ENCODE measurements around the gene SRRM5. TPM values are rescaled to one million over a fixed set of nuclear protein-coding genes. Genes with fewer than 3 reads are reported as not detected.

SRRM5 gene
- total RNA-seq, 3 donors from 2014 or later, result 0.25 to 0.87 (median 0.30) TPM

GRCh38 chr19:43619262-43620060, 7.6 kb downstream of the SRRM5 start, which contains the start of gene ZNF428:
ZNF428 (minus strand) TSS chr19:43619629; CDS start chr19:43614304, 5,325 bp downstream.
- no peaks in the 10 kb centered on the region for H3K27me3 Mint-ChIP-seq (ENCODE audit: low read depth)
- DNase-seq (peak; percentile 79), ATAC-seq (peak; percentile 92)
- no peaks in the 10 kb centered on the region for H3K9me3 Mint-ChIP-seq
- peak within 1 kb of the TSS; percentile 97 for H3K4me3 Mint-ChIP-seq
- peaks cover 21% of the 10 kb centered on the region for H3K4me1 Mint-ChIP-seq (ENCODE audit: low read depth)
- no peaks in the 10 kb centered on the region for H3K36me3 Mint-ChIP-seq (ENCODE audit: insufficient read depth)

- ATAC-seq (peak in 1 of 2 donors; percentile 3), DNase-seq (peak; percentile 84)
- no peaks in the 10 kb centered on the region for H3K27me3 Mint-ChIP-seq (ENCODE audit: low read depth)
- H3K9me3 Mint-ChIP-seq, result no peaks in the 10 kb centered on the region
- peaks cover 28% of the 10 kb centered on the region for H3K4me1 Mint-ChIP-seq (ENCODE audit: low read depth)
- no peaks in the 10 kb centered on the region for H3K36me3 Mint-ChIP-seq (ENCODE audit: insufficient read depth)
- peak overlapping the region; percentile 97 for H3K4me3 Mint-ChIP-seq
Measured at GRCh38 chr19:43620061-43621001, 8.4 kb downstream of the SRRM5 start.

- no peak for ATAC-seq
Measured at GRCh38 chr19:43622070-43622469, 10.2 kb downstream of the SRRM5 start.

GRCh38 chr19:43622956-43623355, 11.1 kb downstream of the SRRM5 start:
- ATAC-seq, result no peak
- H3K36me3 Mint-ChIP-seq (ENCODE audit: insufficient read depth), result no peaks in the 10 kb centered on the region

More at GRCh38 chr19:43622070-43622469, 10.2 kb downstream of the SRRM5 start:
- Mint-ChIP-seq H3K36me3 (ENCODE audit: insufficient read depth) (no peaks in the 10 kb centered on the region), H3K9me3 (no peaks in the 10 kb centered on the region), H3K4me3 (no peak overlapping the region), H3K4me1 (ENCODE audit: low read depth) (peaks cover 28% of the 10 kb centered on the region), H3K27me3 (ENCODE audit: low read depth) (no peaks in the 10 kb centered on the region)
- no peak for DNase-seq

GRCh38 chr19:43623889-43624670, 12.2 kb downstream of the SRRM5 start:
- no peak for DNase-seq
- Mint-ChIP-seq H3K36me3 (ENCODE audit: insufficient read depth) (no peaks in the 10 kb centered on the region), H3K27me3 (ENCODE audit: low read depth) (no peaks in the 10 kb centered on the region), H3K4me3 (no peak overlapping the region), H3K9me3 (no peaks in the 10 kb centered on the region), H3K4me1 (ENCODE audit: low read depth) (peaks cover 25% of the 10 kb centered on the region)
- no peak for ATAC-seq

More at GRCh38 chr19:43622956-43623355, 11.1 kb downstream of the SRRM5 start:
- Mint-ChIP-seq H3K27me3 (ENCODE audit: low read depth) (no peaks in the 10 kb centered on the region), H3K9me3 (no peaks in the 10 kb centered on the region), H3K4me3 (no peak overlapping the region), H3K4me1 (ENCODE audit: low read depth) (peaks cover 28% of the 10 kb centered on the region)
- DNase-seq, result no peak

GRCh38 chr19:43624933-43625332, 13.0 kb downstream of the SRRM5 start:
- no peak overlapping the region for H3K4me3 Mint-ChIP-seq
- peaks cover 24% of the 10 kb centered on the region for H3K4me1 Mint-ChIP-seq (ENCODE audit: low read depth)
- ATAC-seq (peak; percentile 80 to 86), DNase-seq (peak; percentile 83)
- H3K27me3 Mint-ChIP-seq (ENCODE audit: low read depth), result no peaks in the 10 kb centered on the region
- no peaks in the 10 kb centered on the region for H3K36me3 Mint-ChIP-seq (ENCODE audit: insufficient read depth)
- no peaks in the 10 kb centered on the region for H3K9me3 Mint-ChIP-seq

- Mint-ChIP-seq H3K9me3 (no peaks in the 10 kb centered on the region), H3K4me3 (no peak overlapping the region), H3K36me3 (ENCODE audit: insufficient read depth) (no peaks in the 10 kb centered on the region), H3K4me1 (ENCODE audit: low read depth) (peaks cover 14% of the 10 kb centered on the region), H3K27me3 (ENCODE audit: low read depth) (no peaks in the 10 kb centered on the region)
- ATAC-seq (no peak), DNase-seq (no peak)
Measured at GRCh38 chr19:43625918-43626579, 14.2 kb downstream of the SRRM5 start.

- Mint-ChIP-seq H3K36me3 (ENCODE audit: insufficient read depth) (no peaks in the 10 kb centered on the region), H3K4me3 (no peak overlapping the region), H3K4me1 (ENCODE audit: low read depth) (peaks cover 12% of the 10 kb centered on the region), H3K27me3 (ENCODE audit: low read depth) (no peaks in the 10 kb centered on the region), H3K9me3 (no peaks in the 10 kb centered on the region)
- DNase-seq, result no peak
- no peak for ATAC-seq
Measured at GRCh38 chr19:43626838-43627237, 14.9 kb downstream of the SRRM5 start.

GRCh38 chr19:43628646-43629326, 16.9 kb downstream of the SRRM5 start:
- Mint-ChIP-seq H3K27me3 (ENCODE audit: low read depth) (peaks cover 3% of the 10 kb centered on the region), H3K4me1 (ENCODE audit: low read depth) (peaks cover 12% of the 10 kb centered on the region), H3K9me3 (no peaks in the 10 kb centered on the region), H3K36me3 (ENCODE audit: insufficient read depth) (no peaks in the 10 kb centered on the region), H3K4me3 (no peak overlapping the region)
- DNase-seq (no peak), ATAC-seq (no peak)

GRCh38 chr19:43631491-43631890, 19.6 kb downstream of the SRRM5 start:
- ATAC-seq (no peak), DNase-seq (no peak)
- Mint-ChIP-seq H3K9me3 (no peaks in the 10 kb centered on the region), H3K4me3 (no peak overlapping the region), H3K4me1 (ENCODE audit: low read depth) (no peaks in the 10 kb centered on the region), H3K27me3 (ENCODE audit: low read depth) (peaks cover 9% of the 10 kb centered on the region), H3K36me3 (ENCODE audit: insufficient read depth) (no peaks in the 10 kb centered on the region)

GRCh38 chr19:43633520-43633919, 21.6 kb downstream of the SRRM5 start:
- H3K4me3 Mint-ChIP-seq, result no peak overlapping the region
- no peaks in the 10 kb centered on the region for H3K36me3 Mint-ChIP-seq (ENCODE audit: insufficient read depth)
- H3K27me3 Mint-ChIP-seq (ENCODE audit: low read depth), result peaks cover 20% of the 10 kb centered on the region
- H3K4me1 Mint-ChIP-seq (ENCODE audit: low read depth), result no peaks in the 10 kb centered on the region
- ATAC-seq (no peak), DNase-seq (no peak)
- no peaks in the 10 kb centered on the region for H3K9me3 Mint-ChIP-seq

GRCh38 chr19:43634068-43634467, 22.2 kb downstream of the SRRM5 start:
- DNase-seq (no peak), ATAC-seq (no peak)
- no peaks in the 10 kb centered on the region for H3K9me3 Mint-ChIP-seq
- peaks cover 26% of the 10 kb centered on the region for H3K27me3 Mint-ChIP-seq (ENCODE audit: low read depth)
- no peak overlapping the region for H3K4me3 Mint-ChIP-seq
- H3K4me1 Mint-ChIP-seq (ENCODE audit: low read depth), result peaks cover 3% of the 10 kb centered on the region
- H3K36me3 Mint-ChIP-seq (ENCODE audit: insufficient read depth), result no peaks in the 10 kb centered on the region

GRCh38 chr19:43634506-43634871, 22.6 kb downstream of the SRRM5 start:
- no peak overlapping the region for H3K4me3 Mint-ChIP-seq
- no peak for DNase-seq
- no peak for ATAC-seq
- H3K36me3 Mint-ChIP-seq (ENCODE audit: insufficient read depth), result no peaks in the 10 kb centered on the region
- H3K4me1 Mint-ChIP-seq (ENCODE audit: low read depth), result peaks cover 4% of the 10 kb centered on the region
- no peaks in the 10 kb centered on the region for H3K9me3 Mint-ChIP-seq
- peaks cover 27% of the 10 kb centered on the region for H3K27me3 Mint-ChIP-seq (ENCODE audit: low read depth)

Data from activated T-cell treated with anti-CD3 and anti-CD28 coated beads, Interleukin-2, amount 50 U/mL, for 4 hours (primary cell).